SHP77 (cell line): ENCODE results near the gene NKAIN4.

ENCODE experiments used
- DNase-seq, 2 experiments: peaks; one replicate each; lab custom pipeline; 2025; lab: John Stamatoyannopoulos, UW

The NKAIN4 gene

DNA sequence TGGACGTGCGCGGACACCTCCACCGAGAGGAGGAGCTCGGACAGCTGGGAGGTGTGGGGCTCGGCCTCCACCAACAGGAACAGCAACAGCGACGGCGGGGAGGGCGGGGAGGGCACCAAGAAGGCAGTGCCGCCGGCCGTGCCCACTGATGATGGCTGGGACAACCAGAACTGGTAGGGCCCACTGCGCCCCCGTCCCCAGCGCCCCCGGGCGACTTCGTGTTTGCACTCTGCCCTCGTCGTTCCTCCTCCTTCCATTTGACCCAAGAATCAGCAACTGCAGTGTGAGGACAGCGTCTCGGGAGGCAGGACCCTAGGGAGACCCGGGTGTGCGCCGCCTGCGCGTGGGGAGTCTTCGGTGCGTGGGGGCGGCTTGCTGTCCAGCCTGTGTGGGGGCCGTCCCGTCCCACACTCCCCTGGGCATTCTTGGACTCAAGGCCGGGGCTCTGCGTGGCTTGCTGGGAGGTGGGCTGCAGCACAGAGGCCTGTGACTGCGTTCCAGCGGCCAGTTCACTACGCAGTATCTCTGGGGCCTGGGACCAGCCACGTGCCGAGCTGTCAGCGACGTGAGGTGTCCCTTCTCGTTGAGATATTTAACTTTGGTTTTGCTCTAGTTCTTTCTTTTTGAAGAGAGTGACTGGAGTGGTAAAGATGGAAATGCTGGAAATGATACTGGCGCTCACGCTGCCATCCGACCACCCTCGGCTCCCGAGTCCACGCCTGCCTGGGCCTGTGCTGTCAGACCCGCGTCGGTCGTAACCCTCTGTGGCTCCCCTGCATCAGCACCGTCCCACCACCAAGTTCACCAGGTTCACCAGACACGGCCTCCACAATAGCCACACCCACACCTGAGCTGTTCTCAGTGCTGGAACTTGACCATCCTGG lies 33.7 kb upstream of the NKAIN4 start:
- DNase-seq = no peak

DNA sequence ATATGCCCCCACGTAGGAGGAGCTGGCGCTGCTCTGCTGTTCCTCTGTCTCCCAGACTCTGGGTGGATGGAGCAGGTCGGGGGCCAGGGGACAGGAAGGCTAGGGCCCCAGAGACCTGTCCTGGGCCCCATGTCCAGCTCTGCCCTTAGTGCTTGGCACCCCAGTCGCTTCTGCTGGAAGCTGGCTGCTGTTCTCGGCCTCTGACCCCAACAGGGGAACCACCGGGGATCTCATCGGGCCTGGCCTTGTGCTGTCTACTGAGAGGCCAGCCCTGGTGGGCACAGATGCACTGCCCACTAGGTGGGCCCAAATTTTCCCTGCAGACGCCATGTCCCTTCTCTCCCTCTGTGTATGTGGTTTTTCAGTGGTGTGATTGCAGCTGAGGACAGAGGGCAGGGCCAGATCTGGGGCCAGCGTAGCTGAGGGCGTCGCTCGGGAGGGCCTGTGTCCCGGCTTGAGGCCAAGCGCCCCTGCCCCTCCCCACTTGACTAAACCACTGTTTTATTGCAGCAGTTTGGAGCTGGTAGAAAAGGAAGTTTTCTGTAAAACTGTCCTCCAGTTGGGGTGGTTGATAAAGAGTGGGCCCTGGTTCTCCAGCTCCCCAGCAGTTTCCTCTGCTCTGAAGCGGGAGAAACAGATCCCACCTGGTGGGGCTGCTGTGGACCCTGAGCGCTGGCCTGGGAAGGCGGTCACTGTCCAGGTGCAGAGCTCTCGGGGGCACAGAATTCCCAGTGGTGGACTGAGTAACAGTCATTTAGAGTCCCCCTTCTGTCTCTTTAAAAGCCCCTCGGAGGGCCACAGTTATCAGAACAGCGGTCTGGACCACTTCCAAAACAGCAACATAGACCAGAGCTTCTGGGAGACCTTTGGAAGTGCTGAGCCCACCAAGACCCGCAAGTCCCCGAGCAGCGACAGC lies 32.8 kb upstream of the NKAIN4 start:
- no peak for DNase-seq

DNA sequence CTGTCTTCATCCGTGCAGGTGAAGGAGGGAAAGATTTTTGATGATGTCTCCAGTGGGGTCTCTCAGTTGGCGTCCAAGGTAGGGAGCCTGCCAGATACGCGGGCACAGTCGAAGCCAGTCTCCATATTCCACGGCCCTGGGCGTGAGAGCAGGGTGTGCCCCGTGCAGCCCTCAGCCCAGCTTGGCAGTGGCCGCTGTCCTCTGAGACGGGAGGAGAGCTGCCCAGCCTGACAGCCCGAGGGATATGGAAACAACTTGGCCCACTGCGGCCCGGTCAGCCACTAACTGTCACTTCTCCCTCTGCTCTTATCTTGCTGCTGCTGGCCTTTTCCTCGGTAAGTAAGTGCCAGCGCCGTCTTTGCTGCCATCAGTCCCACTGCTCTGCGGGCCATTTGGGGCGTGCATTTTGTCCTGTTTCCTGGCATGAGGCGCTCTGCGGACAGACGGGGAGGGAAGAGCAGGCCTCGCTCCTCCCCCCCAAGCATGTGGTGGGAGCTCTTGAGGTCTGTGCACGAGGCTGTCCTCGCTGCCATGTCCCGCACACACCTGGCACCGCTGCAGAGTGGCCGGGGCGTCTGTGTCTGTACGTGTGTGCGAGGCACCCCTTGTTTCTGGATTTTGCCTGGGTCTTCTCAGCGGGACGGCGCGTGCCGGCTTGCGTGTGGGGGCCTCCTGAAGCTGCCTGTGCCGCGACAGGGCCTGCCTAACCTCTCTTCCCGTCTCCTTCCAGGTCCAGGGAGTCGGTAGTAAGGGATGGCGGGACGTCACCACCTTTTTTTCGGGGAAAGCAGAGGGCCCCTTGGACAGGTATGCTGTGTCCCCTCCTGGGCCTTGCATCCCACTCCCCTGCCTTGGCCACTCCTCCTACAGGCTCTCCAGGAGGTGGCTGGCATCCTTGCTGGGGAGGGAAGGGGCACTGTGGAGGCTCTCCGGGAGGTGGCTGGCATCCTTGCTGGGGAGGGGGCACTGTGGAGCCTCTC lies 31.7 kb upstream of the NKAIN4 start:
- DNase-seq = no peak

DNA sequence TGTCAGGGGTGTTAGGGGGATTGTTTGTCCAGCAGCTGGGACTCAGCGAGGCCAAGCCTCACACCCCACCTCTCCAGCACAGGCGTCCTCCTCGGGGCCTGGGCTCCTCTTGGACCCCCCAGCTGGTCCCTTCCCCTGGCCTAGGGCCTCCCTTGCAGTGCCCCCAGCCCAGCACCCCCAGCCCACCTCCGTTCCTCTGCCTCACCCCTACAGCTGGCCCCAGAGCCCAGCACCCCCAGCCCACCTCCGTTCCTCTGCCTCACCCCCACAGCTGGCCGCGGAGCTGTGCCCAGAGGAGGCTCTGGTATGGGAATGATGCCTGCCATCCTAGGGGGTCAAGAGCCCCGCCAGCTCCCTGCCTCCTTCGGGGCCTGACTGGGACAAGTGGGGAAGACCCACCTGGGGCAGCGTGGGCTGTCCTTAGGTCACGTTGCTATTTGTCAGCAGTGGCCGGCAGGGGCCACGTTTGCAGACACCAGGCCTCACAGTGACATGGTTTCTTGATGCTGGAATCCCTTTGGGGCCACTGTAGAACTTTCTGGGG lies 30.8 kb upstream of the NKAIN4 start:
- DNase-seq = no peak

DNA sequence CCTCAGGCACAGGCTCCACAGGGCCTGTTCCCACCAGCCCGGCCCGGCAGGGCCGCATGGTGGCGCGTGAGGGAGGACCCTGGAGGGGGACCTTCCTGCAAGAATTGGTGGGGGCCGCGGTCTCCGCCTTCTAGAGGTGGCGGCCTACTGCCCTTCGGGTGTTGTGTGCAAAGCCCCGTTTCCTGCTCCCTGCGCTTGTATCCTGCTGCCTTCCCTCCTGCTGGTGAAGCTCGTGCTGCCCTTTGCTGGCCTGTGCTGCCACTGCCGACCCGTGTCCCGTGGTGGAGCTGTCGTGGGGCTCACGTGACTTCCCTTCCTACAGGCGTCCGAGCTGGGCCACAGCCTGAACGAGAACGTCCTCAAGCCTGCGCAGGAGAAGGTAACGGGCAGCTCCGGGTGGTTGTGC lies 30.3 kb upstream of the NKAIN4 start:
- no peak for DNase-seq

DNA sequence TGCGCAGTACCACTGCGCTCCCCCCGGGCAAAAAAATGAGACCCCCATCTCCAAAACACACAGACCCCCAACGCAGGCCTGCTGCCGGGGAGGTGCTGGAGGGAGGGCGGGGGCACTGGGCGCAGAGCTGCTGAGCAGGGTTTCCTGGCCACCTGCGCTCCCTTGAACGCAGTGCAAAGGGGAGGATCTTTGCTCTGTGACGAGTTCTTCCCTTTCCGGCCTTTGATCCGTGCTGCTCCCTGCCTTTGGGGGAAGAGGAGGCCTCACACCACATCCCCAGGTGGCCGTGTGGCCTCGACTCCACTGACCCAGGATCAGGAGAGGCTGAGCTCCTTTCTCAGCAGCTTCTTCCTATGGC lies 29.8 kb upstream of the NKAIN4 start:
- no peak for DNase-seq

DNA sequence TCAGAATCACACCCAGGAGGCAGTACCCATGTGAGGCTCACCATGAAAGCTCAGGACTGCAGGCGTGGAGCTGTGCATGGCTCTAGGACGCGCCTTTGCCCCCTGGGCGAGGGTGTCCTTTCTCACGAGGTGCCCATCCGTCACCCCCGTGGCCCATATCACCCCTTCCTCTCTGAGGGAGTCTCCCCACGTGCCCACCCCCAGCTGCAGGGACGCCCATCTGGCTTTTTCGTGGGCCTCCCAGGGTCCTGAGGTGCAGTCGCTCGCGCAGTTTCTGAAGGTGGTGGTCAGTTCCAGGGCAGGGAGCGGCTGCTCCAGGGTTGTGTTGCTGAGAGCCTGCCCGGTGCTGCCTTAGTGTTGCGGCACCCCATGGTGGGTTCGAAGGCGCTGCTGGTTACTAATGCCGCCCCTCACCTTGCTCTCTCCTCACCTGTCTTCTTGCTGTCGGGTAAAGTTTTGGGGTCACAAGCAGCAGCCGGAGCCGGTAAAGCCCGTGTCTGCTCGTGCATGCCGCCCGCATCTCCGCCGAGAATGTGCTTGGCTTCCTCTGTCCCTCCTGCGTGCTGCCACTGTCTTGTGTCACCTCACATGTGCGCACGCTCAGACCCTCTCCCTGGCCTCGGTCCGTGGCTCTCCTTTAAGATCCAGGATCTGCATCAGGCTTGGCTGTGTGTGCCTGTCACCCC lies 29.3 kb upstream of the NKAIN4 start:
- no peak for DNase-seq

DNA sequence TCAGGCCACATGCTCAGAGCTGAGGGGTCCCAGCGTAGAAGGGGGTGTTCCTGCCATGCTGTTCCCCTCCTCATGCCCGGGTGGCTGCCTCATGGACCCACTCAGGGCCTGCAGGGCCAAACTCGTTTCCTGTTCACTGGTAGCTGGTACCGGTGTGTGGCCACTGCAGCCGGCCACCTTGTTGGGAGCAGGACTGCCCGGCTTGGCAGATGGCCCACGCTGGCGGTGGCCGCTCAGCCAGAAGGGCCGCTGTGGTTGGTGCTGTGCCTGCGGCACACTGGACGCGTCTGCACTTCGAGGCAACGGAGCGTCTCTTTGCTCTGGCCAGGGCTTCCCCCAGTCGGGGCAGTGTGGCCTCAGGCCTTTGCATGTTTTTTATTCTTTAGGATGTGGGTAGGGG lies 28.7 kb upstream of the NKAIN4 start:
- no peak for DNase-seq

DNA sequence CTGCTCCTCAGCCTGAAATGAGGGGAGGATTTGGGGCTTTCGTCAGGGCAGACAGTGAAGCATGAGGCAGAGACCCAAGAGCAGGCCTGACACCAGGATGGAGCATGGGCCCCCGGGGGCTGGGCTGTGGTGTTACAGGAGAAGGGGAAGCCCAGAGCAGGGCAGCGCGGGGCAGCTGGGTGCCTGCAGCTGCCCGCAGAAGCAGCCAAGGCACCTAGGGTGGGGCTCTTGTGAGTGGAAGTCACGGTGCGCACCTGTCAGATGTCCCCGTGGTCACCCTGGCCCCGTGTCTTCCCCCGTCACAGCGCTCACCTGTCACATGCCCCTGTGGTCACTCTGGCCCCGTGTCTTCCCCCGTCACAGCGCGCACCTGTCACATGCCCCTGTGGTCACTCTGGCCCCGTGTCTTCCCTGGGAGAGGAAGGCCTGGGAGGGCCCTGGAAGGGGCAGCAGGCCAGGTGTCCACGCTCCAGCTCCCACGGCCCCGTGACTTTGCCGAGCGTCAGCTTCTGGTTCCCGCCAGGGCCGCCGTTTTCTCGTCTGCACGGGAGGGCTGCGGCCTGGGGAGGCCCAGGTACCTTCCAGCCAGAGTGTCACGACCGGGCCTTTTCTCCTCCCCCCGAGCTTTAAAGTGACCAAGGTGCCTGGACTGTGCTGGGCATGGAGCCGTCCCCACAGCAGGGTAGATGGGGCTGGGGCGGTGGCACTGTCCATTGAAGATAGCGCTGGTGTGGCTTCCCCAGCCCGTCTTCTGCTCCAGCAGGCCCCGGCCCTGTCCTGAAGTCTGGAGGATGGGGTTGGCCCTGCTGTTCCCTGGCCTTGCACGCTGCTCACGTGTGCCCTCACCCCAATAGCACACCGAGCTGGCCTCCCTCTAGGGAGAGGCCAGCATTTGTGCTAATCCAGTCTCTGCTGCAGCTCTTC lies 27.7 kb upstream of the NKAIN4 start:
- DNase-seq = no peak

DNA sequence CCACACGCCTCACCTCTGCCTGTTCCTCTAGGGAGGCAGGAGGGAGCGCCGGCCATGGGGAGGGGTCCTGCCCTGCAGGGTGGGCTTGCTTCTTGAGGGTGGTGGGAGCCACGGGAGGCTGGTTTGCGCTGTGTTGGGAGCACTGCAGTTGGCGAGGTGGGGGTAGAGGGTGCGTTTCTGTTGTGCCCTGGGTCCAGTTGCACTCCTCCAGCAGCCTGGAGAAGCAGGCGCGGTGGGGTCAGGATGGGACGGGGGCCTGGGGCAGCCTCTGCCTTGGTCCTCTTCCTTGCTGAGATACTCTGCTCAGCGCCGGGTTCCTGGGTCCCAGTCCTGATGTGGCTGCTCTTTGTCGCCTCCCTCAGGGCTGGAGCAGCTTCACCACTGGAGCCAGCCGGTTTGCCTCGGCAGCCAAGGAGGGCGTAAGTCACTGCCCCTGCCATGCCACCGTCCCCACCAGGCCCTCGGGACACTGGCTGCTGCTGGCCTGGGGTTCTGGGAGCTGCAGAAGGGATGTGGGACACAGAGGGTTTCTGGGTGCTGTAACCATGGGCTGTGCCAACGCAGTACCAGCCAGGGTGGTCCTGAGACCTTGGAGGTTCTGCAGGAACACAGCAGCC lies 26.8 kb upstream of the NKAIN4 start:
- no peak for DNase-seq

DNA sequence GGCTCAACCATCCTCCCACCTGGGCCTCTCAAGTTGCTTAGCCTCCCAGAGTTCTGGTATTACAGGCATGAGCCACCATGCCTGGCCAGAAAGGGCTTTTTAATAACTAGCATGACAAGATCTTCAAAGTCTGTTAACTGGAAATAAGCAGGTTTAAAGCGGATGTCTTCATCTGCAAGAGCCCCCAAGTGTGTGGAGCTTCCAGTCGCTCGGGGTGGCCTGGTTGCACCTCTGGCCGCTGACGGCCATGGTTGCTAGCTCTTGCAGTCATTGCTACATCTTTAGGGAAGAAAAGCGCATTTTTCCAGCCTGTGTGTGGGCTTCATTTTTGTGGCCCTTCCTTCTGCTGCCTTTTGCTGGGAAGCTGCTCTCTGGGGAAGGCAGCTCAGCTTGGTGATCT lies 26.1 kb upstream of the NKAIN4 start:
- no peak for DNase-seq

DNA sequence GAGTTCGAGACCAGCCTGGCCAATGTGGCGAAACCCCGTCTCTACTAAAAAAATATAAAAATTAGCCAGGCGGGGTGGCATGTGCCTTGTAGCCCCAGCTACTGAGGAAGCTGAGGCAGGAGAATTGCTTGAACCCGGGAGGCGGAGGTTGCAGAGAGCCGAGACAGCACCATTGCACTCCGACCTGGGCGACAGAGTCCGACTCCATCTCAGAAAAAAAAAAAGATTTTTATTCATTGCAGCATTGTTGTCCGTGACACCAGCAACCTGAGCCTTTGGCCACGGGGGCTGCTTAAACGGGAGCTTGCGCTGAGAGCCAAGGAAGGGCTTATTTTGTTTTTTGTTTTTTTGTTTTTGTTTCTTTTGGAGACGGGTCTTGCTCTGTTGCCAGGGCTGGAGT lies 25.7 kb upstream of the NKAIN4 start:
- DNase-seq = no peak

DNA sequence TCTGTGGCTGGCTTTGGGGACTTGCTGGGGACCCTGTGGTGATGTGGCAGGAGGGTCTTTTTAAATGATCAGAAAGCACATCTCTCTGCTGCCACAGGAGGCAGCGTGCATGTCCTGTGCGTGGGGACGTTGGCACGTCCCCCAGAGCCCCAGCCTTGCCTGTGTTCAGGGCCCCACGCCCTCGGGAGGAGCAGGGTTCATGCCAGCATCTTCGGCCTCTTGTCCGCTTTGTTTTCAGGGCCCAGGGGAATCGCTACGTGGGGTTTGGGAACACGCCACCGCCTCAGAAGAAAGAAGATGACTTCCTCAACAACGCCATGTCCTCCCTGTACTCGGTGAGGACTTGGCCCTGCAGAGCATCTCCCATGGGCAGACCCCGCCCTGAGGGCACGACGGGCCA lies 24.4 kb upstream of the NKAIN4 start:
- no peak for DNase-seq

DNA sequence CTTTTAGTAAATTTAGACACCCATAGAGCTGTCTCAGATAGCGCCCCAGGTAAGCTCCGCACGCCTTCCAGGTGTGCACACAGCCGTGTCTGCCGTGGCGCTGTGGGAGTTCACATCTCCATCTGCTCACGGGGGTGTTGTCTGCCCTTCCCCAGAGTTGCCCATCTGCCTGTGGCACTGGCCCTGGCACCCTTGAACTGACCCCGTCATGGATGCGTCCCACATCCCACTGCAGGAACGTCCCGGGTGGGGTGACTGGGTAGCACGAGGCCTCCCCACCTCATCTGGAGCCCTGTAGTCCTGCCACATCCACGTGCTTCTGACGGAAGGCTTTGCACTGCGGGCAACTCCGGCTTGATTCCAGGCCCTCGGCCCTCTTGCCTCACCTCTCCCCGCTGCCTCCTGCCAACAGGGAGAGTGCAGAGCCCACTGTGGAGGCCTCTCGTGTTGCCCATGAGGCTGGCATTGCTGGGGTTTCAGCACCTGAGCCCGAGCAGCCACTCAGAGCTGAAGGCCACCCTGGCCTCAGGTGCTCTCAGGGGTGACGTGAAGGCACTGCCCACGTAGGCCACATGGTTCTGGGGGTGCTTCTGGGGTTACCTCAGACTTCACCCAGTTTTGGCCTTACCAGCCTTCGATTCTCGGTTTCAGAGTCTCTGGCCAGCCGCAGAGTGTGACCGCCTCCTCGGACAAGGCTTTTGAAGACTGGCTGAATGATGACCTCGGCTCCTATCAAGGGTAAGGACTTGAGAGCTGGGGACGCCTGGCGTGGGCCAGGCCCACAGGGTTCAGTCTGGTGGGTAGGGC lies 23.4 kb upstream of the NKAIN4 start:
- no peak for DNase-seq

DNA sequence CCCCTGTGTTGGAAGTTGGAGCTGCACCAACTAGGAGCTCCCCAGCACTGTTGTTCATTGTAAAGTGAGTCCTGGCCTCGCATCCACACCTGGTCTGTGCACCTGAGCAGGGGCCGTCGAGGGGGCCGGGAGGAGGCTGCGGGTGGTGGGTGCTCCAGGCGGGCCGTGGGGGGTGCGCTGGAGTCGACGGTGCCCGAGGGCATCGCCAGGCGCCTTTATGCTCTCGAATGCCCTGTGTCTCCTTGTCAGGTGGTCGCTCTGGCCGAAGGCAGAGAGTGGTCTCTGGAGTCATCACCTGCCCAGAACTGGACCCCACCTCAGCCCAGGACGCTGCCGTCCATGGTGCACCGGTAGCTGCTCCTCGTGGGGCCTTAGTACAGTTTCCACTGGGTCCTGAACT lies 22.7 kb upstream of the NKAIN4 start:
- DNase-seq = no peak

DNA sequence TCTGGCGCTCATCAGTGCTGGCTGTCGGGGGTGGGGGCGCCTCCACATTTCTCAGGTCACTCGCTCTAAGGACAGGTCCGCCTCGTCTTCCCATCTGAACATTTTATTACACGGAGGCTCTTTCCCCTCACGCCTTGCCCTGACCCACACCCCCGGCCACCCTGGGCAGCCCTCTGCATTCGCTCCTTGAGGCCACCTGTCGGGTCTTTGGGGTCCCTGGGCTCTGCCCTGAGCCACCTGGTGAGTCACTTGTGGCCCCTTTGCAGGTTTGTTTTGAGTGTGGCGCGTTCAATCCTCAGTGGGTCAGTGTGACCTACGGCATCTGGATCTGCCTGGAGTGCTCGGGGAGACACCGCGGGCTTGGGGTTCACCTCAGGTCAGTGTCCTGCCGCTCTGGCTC lies 21.6 kb upstream of the NKAIN4 start:
- DNase-seq = no peak

DNA sequence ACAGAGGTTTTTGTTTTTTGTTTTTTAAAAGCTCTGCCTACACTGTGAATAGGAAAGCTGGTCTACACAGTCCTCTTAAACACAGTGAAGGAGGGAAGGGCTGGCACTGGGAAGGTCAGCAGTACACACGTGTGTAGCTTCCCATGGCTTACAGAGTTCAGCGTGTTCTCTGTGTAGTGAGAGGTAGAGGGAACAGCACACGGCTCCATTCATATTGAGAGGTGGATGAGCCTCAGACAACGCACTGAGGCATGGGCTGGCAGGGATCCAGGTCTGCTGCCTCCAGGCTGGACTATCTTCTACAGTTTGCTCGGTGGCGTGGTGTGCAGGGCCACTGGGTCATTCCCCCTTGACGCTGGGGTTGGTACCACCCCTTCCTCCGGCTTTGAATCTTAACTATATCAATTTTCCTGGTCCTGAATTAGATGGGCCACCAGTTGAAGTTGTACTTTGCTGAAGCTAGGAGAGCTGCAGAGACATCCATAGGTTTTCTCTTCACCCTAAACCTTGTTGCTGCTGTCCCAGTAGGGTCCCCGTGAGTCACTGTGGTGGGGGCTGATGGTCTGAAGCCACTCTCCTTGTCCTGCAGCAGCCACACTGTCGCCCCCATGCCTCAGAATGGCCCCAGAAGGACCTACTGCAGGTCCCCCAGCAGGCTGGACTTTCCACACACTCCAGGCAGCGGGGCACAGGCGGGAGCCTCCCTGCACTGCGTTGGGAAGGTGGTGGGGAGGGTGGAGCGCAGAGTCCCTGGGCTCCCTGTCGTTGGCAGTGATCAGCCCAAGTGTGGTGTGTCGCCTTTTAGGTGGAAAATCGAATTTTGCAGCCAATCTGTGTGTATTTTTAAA lies 20.3 kb upstream of the NKAIN4 start:
- no peak for DNase-seq
